Left renal cortex interstitium (tissue), 4 donors: ENCODE data around the gene MAP3K3. TPM values are rescaled to one million over a fixed set of nuclear protein-coding genes. Genes with fewer than 3 reads are reported as not detected.

ENCODE experiments used
- DNase-seq, 4 donors: peaks; one replicate each; pipeline ENCODE4 v3.0.0-alpha.2; 2013; ENCODE audit warnings: low read depth in 4 of 4, low spot score in 2 of 4, missing footprints in 1 of 4
- polyA plus RNA-seq, 4 donors: library from polyadenylated mRNA; unstranded; fragments of 120-200 nt; gene quantifications; one replicate each; pipeline ENCODE4 v1.2.1, GENCODE V29; 2013; ENCODE audit not compliant: insufficient read length in 4 of 4

Gene MAP3K3
- polyA plus RNA-seq = 10 to 100 TPM; 27.5 to 34.9 (median 31.3) TPM

- DNase-seq = peak; percentile 95 to 99 (median 98)
Observed at GRCh38 chr17:63621684-63622573, at the start of gene MAP3K3. TSS of gene MAP3K3 (plus strand) at chr17:63622417. CDS start at chr17:63622760, 343 bp downstream.

- DNase-seq = no peak
Observed at GRCh38 chr17:63573634-63574033, 48.6 kb upstream of the MAP3K3 start.

GRCh38 chr17:63578027-63578768, 44.0 kb upstream of the MAP3K3 start:
- DNase-seq = no peak

- DNase-seq = no peak
Observed at GRCh38 chr17:63578769-63579111, 43.5 kb upstream of the MAP3K3 start.

- DNase-seq = no peak
Observed at GRCh38 chr17:63579633-63580032, 42.6 kb upstream of the MAP3K3 start.

- DNase-seq = no peak
Observed at GRCh38 chr17:63587770-63588169, 34.4 kb upstream of the MAP3K3 start.

DNA sequence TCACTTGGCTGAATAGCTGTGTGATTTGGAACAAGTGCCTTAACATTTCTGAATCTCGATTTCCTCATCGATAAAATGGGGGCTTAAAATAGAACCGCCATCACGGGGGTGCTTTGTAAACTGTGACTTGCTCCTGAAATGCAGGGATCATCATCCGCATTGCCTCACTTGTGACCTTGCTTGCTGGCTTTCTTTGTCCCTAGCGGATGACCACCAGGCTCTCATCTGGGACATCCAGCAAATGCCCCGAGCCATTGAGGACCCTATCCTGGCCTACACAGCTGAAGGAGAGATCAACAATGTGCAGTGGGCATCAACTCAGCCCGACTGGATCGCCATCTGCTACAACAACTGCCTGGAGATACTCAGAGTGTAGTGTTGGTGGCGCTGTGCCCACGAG, 33.4 kb upstream of the MAP3K3 start:
- no peak for DNase-seq

DNA sequence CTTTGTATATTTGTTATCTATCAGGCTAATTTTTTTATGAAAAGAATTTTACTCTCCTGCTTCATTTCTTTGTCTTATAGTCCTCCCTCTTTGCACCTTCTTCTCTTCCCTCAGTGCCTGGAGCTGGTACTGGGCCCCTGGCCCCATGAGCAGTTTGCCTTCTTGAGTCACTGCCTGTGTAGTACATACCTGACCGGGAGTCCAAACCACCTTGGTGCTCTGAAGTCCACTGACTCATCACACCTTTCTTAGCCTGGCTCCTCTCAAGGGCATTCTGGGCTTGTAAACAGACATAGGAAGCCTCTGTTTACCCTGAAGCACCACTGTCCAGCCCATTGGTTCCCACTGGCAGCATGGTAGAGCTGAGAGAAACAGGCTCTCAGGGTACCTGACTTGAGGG, 32.6 kb upstream of the MAP3K3 start:
- no peak for DNase-seq

DNA sequence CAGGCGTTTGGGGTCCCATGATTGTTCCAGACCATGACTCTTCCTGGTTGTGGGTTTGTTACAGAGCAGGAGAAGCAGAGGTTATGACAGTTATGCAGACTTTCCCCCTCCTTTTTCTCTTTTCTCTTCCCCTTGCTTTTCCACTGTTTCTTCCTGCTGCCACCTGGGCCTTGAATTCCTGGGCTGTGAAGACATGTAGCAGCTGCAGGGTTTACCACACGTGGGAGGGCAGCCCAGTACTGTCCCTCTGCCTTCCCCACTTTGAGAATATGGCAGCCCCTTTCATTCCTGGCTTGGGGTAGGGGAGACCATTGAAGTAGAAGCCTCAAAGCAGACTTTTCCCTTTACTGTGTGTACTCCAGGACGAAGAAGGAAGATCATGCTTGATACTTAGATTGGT, 29.4 kb upstream of the MAP3K3 start:
- no peak for DNase-seq

DNA sequence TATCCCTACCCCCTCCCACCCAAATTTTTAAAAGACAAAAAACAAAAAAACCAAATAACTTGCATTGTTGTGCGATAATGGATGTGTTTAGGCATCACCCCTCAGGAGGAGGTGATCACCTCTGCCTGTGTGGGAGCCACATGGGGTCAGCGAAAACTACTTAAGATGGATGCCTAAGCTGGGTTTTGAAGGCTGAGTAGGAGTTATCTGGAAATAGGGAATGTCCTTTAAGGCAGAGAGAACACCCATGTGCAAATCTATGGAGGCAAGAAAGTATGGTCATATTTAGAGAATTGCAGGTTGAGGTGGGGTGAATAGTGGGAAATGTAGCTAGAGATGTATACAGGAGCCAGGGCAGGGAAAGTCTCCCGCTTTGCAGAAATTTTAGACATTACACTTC, 27.1 kb upstream of the MAP3K3 start:
- no peak for DNase-seq

- no peak for DNase-seq
Observed at GRCh38 chr17:63596856-63597586, 25.2 kb upstream of the MAP3K3 start.

- DNase-seq = no peak
Observed at GRCh38 chr17:63598281-63598680, 23.9 kb upstream of the MAP3K3 start.

DNA sequence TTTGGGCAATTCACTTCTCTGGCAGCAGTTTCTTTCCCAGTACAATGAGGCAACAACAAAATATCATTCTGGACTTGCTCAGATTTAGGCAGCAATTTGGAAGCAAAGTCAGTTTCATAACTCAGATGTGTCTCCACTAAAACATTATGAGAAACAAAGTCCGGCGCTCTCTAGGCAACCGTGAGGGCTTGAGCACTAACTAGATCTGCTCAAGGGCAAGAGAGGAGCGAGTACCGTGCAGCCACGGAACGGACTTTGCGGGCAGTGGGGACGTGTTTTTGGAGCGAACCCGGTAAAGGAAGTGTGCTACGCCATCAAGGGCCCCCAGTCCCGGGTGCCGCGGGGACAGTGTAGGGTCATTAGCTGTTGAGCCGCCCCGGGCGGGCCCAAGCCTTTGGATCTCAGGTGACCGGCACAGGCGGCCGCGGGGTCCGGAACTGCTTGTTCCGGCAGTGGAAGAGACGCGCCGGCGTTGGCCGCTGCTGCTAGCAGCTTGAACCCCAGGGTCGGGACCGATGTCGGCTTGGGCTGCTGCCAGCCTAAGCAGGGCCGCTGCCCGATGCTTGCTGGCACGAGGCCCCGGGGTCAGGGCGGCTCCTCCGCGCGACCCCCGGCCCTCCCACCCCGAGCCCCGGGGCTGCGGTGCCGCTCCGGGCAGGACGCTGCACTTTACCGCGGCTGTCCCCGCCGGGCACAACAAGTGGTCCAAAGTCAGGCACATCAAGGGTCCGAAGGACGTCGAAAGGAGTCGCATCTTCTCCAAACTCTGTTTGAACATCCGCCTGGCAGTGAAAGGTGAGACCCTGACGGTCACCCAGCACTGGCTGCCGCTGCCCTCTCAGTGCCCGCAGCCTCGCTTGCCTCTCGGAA, 21.4 kb upstream of the MAP3K3 start, which contains the start of gene TACO1:
Gene TACO1 (plus strand): TSS at position 327 of the 870 bp plus-strand sequence. CDS start 189 bp downstream, at position 516.
- peak; percentile 50 to 70 (median 62) for DNase-seq

DNA sequence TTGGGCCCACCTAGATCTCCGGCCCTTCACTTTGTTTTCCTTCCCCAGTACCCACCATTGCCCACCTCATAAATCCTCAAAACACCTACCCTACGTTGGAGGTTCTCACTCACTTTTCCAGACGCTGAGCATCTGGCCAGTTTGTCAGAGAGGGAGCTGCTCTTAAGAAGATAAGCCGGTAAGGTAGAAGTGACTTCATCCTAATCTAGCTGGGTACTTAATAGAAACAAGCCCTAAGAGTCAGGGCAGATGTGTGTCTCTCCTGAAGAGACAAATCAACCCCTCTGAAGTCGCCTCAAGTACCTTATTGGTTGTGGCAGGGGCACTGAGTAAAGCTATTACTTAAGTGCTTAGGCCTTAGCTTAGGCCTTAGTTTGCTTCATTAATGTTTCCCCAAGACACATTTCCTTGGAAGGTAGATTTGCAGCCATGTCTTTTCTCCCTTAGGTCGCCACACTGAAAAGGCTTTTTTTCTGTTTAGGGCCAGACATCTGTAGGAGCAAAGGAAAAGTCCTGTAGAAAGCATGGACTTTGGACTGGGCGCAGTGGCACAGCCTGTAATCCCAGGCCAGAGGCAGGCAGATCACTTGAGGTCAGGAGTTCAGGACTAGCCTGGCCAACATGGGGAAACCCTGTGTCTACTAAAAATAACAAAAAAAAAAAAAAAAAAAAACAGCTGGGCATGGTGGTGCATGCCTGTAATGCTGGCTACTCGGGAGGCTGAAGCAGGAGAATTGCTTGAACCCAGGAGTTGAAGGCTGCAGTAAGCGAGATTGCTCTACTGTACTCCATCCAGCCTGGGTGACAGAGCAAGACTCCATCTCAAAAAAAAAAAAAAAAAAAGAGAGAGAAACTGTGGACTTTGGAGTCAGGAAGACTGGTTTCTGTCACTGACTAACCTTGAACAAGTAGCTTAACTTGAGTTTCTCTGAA, 20.5 kb upstream of the MAP3K3 start:
- DNase-seq = no peak

GRCh38 chr17:63609816-63610573, 12.2 kb upstream of the MAP3K3 start:
- DNase-seq = no peak

- no peak for DNase-seq
Observed at GRCh38 chr17:63610854-63611253, 11.4 kb upstream of the MAP3K3 start.

GRCh38 chr17:63611354-63611753, 10.9 kb upstream of the MAP3K3 start:
- DNase-seq = no peak

- no peak for DNase-seq
Observed at GRCh38 chr17:63613663-63614062, 8.6 kb upstream of the MAP3K3 start.
